Measurements from ENCODE around the gene SOD3.

DNA sequence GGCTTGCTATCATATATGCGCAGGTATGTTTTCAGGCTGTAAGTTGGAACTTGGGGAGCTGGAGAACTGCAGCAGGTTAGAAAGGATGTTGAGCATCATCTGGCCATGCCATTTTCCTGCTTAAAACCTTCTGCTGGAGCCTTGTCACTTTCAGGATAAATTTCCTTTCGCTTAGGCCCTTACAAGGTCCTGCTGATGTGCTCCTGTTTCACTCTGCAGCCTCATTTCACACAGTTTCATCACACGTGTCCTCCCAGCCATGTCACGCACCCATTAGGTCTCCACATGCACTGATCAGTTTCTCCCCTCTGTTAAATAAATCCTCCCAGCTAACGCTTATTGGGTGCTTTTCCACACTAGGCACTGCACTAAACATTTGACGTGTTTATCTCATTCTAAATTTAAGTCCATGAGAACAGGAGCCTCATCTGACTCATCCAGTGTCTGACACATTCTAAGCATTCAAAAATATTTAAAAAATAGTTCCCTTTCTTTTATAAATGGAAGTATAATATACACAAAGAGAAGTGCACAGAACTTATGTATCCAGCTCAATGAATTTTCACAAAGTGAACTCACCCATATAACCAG, 14.5 kb downstream of the SOD3 start:
- TF ChIP-seq, protein P1, sequence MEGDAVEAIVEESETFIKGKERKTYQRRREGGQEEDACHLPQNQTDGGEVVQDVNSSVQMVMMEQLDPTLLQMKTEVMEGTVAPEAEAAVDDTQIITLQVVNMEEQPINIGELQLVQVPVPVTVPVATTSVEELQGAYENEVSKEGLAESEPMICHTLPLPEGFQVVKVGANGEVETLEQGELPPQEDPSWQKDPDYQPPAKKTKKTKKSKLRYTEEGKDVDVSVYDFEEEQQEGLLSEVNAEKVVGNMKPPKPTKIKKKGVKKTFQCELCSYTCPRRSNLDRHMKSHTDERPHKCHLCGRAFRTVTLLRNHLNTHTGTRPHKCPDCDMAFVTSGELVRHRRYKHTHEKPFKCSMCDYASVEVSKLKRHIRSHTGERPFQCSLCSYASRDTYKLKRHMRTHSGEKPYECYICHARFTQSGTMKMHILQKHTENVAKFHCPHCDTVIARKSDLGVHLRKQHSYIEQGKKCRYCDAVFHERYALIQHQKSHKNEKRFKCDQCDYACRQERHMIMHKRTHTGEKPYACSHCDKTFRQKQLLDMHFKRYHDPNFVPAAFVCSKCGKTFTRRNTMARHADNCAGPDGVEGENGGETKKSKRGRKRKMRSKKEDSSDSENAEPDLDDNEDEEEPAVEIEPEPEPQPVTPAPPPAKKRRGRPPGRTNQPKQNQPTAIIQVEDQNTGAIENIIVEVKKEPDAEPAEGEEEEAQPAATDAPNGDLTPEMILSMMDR (IDR thresholded peaks at IDR 0.05; ENCODE audit: insufficient read depth, low read depth, low read length), result no peak
- TF ChIP-seq EZH2 (IDR thresholded peaks at IDR 0.05; ENCODE audit: insufficient read depth, low read length), result no peak

All from astrocyte (in vitro differentiated cells and primary cell).